Left colon (tissue), 2 donors: ENCODE measurements around the gene TERC. TPM values are rescaled to one million over a fixed set of nuclear protein-coding genes. Genes with fewer than 3 reads are reported as not detected.
"Not testable (repeated sequence)": the region's sequence is repeated elsewhere in the genome, so short reads cannot be mapped to it uniquely, and the experiment has no call there.

Experiments
- ATAC-seq: fragments of 200-7000 bp; cut with Tn5 transposase; one replicate; pipeline ENCODE4 v1.9.1; 2020; ENCODE audit warnings: mild to moderate bottlenecking, moderate library complexity
- DNase-seq, 2 donors: peaks; one replicate each; pipeline ENCODE4 v3.0.0-alpha.2; 2020
- intact Hi-C, 2 donors: fragments of 100-400 bp; cut with DNase I in 1 of 2; cut with micrococcal nuclease in 1 of 2; formaldehyde crosslinking; loops; one replicate each; pipeline versions ENCODE4 v1.11.2 to v1.14.0; 2022; cut with DNase I, micrococcal nuclease
- total RNA-seq, 2 donors: library from RNA; stranded (reverse); fragmentation: NEBNext Ultra II Directional; extraction: Animal tissue kit (Norgen Biotek cat#: 25700); gene quantifications; one replicate each; pipeline ENCODE4 v1.2.1, GENCODE V29; 2021
- donor health status: DM: no; HTN: no; CAD: no.
- donor health status: DM: yes; HTN: yes; CAD: no.

Gene TERC
- total RNA-seq, 2 donors from 2014 or later: 4.8 TPM; not detected in 1

DNA sequence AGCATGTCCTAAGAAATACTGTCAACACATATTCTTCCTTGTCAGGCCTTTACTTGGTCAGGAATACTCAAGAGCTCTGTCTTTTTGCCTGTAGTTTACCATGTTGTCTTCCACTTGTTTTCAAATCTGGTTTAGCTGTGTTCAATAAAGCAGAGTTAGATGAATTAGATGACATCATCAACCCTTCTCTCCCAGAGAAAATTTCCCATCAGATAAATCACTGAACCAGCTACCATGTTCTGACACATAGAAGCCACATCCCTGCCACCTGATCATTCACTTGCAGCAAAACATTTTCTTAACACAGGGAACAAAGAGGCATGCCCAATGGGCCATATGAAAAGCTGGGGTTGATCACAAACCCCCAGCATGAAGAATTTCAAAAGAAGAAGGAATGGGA, 42.1 kb downstream of the TERC start:
- intact Hi-C loops: no loop called here
- DNase-seq (no peak), ATAC-seq (no peak)

GRCh38 chr3:169718415-169718814, 46.4 kb downstream of the TERC start:
- intact Hi-C loops, ATAC-seq: not testable (repeated sequence)

More at GRCh38 chr3:169718415-169718814, 46.4 kb downstream of the TERC start:
- not testable (repeated sequence) for DNase-seq

Other genes with a start within 250 kb of the TERC start
- 100 to 1,000 TPM in 1 of 2 donors, 10 to 100 TPM in 1; 73.2 to 140 TPM for gene MECOM, start 101.3 kb downstream of the TERC start, total RNA-seq
- gene ACTRT3, start 4.5 kb upstream of the TERC start, total RNA-seq: 1 to 10 TPM; 1.1 to 1.5 TPM
- gene MYNN, start 8.3 kb upstream of the TERC start, total RNA-seq: 10 to 100 TPM; 10.3 to 12.0 TPM
- gene LRRIQ4, start 47.8 kb upstream of the TERC start, total RNA-seq: under 1 TPM in 1 of 2 donors, not detected in 1; 0.22 TPM
- gene LRRC34, start 47.8 kb upstream of the TERC start, total RNA-seq: under 1 TPM; 0.24 to 0.39 TPM
- 10 to 100 TPM; 38.5 to 62.9 TPM for gene LRRC31, start 104.9 kb upstream of the TERC start, total RNA-seq
- not detected for gene SAMD7, start 146.5 kb upstream of the TERC start, total RNA-seq
- 10 to 100 TPM; 80.8 to 87.0 TPM for gene SEC62, start 201.7 kb upstream of the TERC start, total RNA-seq